NCI-H2107 treated with DMSO at 0.1 percent for 48 hours (cell line): ENCODE measurements around the gene ANKRD39.
"Not testable (repeated sequence)": the region's sequence is repeated elsewhere in the genome, so short reads cannot be mapped to it uniquely, and the experiment has no call there.

Experiments
- DNase-seq: peaks from one replicate; lab custom pipeline; 2025; ENCODE audit not compliant: unreplicated experiment; lab: John Stamatoyannopoulos, UW

ANKRD39 gene

DNA sequence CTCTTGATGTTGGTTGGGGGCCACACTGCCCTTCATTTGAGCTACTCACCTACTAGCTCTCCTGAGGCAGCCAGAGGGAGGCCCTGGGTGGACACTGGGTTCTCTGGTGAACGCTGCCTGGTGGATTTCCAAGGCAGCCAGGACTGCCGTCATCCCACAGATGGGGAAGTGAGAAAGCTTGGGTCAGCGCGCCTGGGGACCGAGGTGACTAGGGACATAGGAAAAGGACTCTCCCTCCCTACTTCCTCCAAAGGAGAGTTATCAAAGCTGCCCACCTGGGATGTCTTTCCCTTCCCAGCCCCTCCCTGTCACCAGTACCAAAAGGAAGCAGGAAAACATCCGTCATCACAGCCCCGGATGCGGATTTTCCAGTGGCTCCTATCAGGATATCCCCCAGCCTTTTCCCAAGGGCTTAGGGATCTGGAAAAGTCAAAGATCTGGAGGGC lies 15.9 kb upstream of the ANKRD39 start:
- DNase-seq = no peak

DNA sequence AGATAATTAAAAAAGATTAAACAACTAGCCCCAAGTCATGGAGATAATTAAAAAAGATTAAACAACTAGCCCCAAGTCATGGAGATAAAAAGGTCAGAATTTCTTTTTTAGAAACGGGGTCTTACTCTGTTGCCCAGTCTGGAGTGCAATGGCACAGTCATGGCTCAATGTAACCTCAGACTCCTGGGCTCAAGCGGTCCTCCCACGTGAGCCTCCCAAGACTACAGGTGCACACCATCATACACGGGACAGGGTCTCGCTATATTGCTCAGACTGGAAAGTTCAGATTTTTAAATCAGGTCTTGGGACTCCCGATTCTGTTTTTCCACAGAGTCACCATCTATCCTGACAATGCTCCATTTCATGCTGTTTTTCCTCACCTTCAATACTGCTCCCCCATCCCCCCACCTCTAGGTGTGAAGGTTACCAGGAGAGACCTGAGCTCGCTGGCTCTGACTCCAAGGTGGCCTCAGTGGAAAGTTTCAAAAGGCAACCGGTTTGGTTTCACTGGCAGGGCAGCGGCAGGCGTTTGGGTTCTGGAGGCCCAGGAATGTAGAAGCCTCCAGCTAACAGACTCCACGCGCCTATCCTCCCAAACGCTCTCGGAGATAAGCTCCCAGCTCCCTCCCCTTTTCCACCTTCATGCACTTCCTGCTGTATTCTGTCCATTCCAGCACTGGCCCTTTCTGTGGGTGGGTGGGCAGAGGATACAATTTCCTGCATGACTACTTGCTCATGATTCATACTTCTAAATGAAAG lies 15.0 kb upstream of the ANKRD39 start:
- DNase-seq = no peak

DNA sequence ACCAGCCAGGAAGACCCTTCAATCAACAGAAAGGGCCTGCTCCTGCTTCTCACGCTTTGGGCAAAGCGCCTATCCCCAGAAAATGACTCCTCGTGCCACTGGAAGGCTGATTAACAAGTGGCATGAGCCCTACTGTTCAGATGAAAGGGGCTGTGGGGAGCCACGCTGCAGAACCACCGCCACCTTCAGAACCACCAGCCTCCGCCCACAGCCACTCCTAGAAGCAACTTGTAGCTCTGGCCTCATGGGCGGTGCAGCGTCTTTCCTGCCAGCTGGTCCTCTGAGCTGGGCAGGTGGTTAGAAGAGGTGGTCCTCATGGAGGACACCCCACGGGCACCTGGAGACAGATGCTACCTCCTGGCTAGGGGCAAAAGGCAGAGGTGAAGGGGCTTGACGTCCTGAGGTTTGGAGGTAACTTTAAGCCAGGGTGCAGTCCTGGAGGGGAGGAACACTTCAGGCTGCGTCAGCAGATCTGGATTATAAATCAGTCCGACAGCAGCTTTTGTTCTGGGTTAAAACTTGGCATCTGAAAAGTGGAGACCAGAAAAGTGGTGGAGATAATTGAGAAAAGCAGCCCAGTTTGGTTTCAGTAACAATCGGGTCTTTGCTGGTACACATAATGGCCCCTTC lies 12.9 kb upstream of the ANKRD39 start:
- peak; percentile 51 for DNase-seq

DNA sequence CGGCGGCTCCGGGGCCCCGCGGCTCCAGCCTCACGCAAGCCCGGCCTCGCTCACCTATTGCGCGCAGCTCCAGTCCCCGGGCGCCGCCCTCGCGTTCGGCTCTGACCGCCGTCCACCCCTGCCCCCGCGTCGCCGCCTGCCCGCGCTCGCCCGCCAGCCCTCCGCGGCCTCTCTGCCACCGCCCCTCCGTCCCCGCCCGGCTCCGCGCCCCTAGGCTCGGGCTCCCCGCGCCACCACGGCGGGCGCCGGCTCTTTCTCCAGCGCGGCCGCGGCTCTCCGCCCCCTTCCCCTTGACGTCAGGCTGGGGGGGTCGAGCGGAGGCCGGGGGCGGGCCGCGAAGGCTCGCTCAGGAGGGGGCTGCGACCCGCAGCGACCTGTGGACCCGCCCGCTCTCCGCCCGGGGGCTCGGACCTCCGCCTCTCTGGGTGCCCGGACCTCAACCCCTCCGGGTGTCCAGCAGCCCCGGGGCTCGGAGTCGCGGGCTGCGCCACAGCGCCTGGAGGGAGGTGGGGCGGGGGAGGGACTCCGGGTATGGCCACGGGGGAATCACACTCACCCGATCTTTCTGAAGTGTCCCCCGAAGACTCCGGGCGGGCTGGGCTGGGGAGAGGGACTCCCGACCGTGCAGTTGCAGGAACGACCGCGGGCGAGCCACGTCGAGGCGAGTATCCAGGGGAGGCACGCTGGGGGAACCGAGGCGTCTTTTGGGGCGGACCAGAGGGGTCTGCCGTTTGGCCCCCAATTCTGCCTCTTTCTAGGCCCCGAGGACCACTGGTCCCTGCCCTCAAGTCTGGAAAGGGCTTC lies 12.2 kb upstream of the ANKRD39 start, which contains the start of gene SEMA4C:
TSS of gene SEMA4C (minus strand) at position 259 of the 804 bp plus-strand sequence. CDS start 2,194 bp downstream, outside the sequence.
- no peak for DNase-seq

DNA sequence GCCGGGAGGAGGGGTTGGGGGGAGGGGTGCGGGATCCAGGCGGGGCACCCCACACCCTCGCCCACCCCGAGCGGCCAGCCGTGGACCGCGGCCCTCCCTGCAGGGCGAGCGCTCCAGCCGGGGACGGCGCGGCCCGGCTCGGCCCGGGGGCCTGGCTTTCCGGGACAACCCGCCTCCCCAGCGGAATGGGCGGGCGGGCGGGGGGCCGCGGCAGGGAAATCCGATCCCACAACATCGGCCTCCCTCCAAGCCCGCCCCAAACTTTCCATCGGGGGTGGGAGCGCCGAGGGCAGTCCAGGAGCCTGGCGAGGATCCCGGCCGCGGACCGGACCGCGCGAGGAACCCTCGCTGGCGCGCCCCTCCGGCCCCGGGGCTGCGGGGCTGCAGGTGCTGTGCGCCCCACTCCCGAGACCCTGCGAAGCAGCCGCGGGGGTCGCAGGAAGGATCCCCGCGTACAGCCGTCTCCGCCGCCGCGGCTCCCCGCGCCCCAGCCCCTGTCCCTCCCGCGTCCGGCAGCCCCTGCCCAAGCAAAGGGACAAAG lies 11.5 kb upstream of the ANKRD39 start:
- DNase-seq = no peak

DNA sequence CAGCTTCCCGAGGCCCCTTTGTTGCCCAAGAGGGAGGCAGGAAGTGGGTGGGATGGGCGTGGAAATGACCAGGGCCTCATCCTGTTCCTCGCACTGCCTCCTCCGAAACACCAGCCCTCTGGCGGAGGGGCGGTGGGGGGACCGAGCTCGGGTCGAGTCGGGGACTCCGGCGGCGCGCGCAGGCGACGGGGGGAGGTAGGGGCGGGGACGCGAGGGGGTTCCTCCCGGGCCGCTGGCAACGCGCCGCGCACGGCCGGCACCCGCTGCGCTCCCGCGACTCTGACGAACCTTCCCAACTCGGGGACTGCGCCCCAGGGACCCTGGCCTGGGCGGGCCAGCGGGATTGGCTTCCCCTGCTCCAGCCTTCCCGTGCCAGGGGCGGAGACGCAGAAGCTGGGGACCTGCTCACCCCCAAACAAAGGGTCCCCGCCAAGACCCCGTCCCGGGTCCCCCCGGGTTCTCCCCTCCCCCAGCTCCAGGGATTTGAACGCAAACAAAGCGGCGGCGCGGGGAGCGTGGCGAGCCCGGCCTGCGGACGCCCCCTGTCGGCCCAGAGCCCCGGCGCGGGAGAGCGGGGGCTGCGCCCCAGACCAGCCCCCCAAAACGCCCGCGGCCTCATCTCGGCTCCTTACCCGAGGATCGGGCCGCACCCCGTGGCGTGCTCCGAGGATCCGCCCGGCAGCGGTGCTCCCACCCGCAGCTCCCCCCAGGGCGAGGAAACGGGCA lies 10.9 kb upstream of the ANKRD39 start:
- no peak for DNase-seq

DNA sequence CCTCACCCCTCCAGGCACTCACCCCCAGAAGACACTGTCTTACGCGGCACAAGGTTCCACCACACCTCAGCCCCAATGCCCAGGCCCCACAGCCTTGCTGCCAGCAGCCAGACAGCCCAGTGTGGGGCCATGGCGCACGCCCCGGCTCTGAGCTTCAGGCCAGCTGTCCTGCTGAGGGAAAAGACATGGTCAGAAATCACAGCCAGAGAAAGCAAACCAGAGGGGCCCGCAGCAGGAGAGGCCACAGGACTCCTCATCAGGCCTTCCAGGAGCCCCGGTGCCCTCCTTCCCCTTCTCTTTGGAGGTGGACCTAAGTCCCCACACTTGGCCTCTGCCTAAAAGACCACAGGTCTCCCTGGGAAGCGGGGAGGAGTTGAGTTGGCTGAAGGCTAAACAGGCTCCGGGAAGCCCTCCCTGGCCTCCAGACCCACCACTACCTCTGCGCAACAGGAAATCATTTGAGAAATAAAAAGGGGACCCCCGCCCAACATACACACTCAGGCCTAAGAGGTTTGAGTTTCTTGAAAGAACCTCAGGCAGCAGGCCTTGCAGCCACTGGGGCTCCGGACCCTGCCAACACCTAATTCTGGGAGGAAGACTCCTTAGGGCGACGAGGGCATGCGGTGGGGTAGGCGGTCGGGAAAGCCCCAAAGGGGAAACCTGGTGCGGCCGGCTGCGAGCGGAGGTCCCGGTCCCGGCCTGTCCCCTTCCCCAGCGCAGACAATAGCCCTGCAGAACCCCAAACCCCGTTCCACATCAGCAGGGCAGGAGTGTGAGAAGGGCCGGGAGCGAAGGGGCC lies 10.1 kb upstream of the ANKRD39 start:
- no peak for DNase-seq

DNA sequence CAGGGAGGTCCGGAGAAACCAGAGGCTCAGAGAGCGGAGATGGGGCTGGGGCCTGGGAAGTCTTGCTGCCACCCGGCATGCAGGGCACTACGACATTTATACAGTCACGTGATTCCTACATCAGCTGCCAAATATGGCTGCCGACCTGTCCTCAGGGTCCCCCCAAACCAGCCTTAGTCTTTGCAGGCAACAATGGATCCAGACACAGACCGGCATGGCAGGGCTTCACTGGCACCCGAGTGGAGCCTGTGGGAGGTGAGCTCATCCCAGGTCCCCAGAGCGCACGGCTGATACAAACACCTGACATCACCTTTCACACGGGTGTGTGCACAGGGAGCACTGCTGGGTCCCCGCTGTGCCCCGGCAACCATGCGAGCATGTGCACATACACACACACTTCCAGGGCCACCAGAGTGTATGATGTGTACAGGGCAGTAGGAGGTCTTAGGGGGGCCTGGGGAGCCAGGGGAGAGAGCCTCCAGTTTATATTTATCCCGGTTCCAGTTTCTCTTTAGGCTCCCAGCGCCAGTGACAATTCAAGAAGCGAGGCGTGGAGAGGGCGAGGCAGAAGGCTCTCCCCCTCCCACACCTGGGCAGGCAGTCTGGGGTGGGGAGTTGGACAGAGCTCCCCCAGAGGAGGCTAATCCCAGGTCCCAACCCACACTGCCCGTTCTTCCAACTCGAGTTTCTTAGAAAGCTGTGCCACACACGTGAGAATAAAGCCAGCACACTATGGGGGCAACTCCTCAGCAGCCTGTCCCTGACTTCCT lies 9.4 kb upstream of the ANKRD39 start:
- no peak for DNase-seq

DNA sequence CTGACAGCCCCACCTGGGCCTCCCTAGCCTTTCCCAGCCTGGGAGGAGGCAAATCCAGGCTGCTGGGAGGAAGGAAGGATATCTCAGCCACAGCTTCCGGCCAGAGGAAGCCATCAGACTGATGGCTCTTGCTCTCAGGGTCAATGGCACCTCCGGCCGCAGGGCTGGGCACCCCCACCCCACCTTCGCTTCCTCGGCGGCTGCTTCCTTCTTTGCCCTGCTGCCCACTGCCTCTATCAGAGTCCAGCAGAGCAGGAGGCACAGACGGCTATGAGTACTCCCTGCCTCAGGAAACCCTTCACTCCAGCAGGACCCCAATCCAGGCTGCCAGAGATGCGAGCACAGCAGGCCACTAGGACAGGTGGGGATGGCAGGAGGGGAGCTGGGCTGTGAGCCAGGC lies 8.8 kb upstream of the ANKRD39 start:
- no peak for DNase-seq

DNA sequence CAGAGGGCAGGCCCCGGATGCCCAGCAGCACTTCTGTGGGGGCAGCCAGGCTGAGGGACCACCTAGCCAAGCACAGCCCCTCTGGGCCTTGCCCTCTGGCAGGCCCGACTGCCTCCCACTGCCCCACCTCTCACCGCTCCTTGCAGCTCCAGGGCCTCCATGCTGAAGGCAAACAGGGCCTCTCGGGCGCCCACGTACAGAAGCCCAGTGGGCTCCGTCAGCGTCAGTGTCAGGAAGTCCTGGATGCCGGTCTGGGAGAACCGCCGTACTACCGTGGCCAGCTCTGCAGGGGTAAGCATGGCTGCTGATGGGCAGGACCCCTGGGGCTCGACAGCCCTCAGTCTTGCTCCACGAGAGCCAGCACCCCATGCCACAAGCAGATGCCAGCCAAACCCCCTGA lies 8.3 kb upstream of the ANKRD39 start:
- DNase-seq = no peak

DNA sequence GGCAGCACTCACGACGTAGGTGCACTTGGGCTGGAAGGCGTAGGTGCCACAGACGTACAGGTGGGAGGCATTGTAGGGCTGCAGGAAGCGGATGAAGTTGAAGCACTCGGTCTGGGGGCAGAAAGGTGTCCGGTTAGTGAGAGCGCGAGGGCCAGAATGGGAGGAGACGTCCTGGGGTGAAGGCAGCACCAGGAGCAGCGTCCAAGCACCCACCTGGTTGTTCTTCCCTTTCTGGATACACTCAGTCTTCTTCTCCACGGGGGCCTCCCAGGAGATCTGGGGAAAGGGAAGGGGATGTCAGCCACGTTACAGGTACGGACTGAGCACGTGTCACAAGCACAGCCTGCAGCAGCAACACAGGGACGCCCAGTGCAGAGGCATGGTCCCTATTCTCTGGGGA lies 7.8 kb upstream of the ANKRD39 start:
- no peak for DNase-seq

DNA sequence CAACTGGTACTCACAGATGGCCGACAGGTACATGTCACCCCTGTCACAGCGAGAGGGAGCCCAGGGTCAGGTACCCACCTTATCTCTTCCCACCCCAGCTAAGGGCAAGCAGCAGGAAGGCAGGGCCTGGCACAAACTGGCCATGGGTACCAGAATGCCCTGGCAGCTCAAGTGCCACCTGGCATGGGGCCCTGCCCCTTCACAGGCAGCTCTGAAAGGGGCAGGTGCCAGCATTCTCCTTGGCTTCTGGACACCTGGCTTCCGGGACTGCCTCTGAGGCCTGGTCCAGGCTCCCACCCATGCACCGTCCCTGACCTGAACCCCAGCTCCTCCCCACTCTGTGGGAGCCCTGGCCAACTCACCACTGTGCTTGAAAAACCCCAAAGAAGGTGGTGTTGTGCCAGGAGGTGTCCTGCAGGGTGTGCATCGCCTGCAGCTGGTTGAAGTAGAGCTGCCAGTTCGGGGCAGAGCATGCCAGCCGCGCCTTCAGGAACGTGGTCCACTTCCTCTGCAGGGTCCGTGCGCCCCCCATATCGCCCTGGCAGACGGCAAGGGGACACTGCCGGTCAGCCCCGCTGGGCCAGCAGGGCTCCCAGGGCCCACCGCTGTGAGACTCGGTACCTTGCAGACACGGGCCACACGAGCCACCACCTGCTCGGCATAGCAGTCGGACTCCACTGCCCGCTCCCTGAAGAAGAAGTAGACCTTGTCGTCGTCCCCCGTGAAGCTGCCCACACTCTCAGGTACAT lies 6.7 kb upstream of the ANKRD39 start:
- no peak for DNase-seq

DNA sequence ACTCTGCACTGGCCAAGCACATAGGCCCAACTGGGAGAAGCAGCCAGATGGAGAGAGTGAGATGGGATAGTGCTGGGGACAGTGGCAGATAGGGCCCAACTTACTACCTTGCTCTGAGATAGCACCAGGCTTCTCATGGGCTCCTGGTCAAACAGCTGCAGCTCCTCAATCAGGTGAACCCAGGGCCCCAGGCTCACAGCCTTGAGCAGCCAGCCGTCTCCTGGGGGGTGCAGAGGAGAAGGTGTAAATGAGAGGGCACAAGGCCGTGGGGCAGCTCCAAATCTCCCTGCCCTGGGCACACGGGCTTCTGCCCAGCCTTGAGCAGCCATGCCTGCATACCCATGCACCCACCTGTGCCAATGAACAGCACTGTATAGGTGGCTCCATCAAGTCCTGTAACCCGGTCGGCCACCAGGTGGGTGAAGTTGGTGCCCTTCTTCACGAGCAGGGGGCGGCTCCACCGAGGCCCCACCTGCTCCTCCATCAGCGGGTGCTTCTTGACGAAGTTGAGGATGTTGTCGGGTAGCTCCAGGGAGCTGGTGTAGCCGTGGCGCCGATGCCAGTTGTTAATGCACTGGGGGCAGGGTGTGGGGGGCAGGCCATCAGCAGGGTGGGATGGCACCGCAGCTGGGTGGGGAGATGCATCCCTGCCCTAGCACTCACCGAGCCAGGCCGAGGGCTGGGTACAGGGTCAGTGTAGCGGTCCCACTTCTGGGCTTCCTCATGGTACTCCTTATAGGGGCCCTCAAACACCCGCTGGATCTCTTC lies 5.9 kb upstream of the ANKRD39 start:
- no peak for DNase-seq

DNA sequence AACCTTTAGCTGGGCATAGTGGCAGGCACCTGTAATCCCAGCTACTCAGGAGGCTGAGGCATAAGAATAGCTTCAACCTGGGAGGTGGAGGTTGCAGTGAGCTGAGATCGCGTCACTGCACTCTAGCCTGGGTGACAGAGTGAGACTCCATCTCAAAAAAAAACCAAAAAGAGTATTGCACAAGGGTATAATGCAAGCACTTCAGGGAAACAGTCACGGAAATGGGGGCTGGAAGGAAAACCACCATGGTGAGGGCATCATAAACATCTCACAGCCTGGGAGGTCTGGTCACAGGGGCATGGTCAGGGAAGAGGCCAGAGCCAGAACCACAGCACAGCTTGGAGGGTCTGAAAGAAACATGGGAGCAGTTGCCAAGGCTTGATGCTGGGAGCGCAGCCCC lies 5.2 kb upstream of the ANKRD39 start:
- DNase-seq = not testable (repeated sequence)

DNA sequence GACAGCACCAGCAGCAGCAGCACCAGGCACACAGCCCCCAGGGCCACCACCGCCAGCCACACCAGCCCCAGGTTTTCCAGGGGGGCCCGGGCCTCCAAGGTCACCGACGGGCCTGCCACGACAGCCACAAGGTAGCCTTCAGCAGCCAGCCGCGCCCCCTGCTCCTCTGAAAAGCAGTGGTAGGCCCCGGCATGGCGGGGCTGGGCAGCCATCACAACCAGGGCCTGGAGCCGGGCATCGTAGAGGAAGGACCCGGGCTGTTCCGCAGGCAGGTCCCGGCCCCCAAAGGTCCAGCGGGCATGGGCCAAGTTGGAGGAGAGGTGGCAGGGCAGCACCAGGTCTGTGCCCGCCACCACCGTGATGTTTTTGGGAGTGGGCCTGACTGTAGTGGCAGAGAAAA lies 3.3 kb upstream of the ANKRD39 start:
- DNase-seq = no peak

DNA sequence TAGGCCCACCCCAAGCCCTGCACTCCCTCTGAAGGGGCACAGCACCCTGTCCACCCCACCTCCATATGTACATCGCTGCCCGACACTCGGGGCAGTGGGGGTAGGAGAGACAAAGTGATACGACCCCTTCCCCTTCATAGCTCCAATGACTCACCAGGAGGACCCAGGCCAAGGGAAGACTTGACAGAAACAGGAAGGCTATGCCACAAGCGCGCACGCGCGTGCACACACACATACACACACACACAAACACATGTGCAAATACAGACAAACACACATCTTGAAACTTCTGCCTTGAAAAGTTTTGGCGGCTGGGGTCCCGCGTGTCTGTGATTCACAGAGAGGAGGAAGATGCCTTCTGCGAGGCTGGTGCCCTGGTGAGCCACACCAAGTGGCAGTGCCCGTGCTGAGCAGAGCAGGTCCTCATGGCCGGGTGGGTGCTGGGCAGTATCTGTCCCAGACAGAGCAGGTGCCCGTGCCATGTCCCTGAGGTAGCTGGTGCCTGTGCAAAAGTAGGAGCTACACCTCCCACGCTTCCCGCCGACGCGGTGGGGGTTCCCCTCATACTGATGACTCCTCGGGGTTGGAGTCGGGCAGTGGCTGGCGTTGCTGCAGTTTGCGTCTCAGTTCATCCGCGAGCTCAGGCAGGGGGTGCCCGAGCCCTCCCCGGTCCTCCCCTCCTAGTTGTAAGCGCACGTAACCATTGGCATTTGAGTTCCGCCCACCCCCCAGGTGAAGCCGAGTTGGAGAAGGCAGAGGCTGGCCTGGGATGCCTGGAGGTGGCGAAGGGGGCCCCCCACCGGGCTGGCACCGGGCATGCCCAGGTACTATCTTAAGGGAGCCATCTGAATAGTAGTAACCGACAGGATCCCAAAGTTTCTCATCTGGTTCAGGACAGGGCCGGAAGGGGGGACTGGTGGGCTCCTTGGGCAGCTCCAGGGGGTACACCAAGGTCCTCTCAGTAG lies 2.5 kb upstream of the ANKRD39 start:
- no peak for DNase-seq

DNA sequence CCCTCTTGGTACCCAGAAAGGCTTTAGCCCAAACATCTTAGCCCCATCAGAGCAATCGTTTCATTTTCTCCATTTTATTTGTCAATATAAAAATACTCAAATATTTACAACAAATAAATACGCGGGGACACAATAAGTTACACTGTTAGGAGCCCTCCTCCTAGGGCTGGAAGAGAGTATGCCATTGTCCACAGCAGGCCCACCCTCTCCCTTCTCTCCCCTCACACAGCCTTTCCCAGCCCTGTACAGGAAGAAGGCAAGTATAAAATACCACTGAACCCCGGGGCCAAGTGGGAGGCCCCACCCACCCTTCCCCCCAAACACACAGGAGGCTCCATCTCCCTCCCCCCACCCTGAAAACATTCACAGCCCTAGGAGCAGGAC lies 1.9 kb upstream of the ANKRD39 start:
- no peak for DNase-seq
